Neural progenitor cell (in vitro differentiated cells): Measurements from ENCODE around the gene CTTNBP2NL.

Experiments
- CTCF ChIP-seq: fragments of 200-600 bp; sonication (generic); IDR thresholded peaks from 2 replicates; pipeline ENCODE4 v1.5.1; 2017; ENCODE audit warnings: antibody characterized with exemption, mild to moderate bottlenecking
- EZH2 ChIP-seq: fragments of 200-600 bp; sonication (generic); IDR thresholded peaks from 2 replicates; pipeline ENCODE4 v1.6.1; 2017; ENCODE audit warnings: antibody characterized with exemption, mild to moderate bottlenecking, moderate library complexity

- TF ChIP-seq CTCF (no peak), EZH2 (no peak)
Measured at GRCh38 chr1:112386731-112387346, 9.2 kb upstream of the CTTNBP2NL start.
